PC-9 (cell line): Measurements from ENCODE around the gene SMAD6. TPM values are rescaled to one million over a fixed set of nuclear protein-coding genes. Genes with fewer than 3 reads are reported as not detected.

Experiments
- BruUV-seq: library from RNA; stranded (reverse); fragments of 400-500 nt; replicated peaks from 2 replicates; lab custom pipeline; 2021; lab: Mats Ljungman, UMichigan
- CTCF ChIA-PET: fragments of 300-600 bp; sonication (Branson Sonifier 250); formaldehyde crosslinking; loops from one replicate; lab custom pipeline; 2022; ENCODE audit warnings: antibody characterized with exemption; lab: Charles Lee
- POLR2A ChIA-PET: fragments of 300-600 bp; sonication (Branson Sonifier 250); formaldehyde crosslinking; loops from one replicate; lab custom pipeline; 2022; ENCODE audit warnings: antibody characterized with exemption; ENCODE audit not compliant: unreplicated experiment; lab: Charles Lee
- DNase-seq, 2 experiments: peaks; one replicate each; pipeline versions ENCODE4 v3.0.0 to v3.0.0-alpha.2; 2015 to 2022; ENCODE audit warnings: mixed read lengths in 1 of 2
- H2AFZ ChIP-seq: fragments of 200-600 bp; sonication (generic); 2 replicates; pipeline ENCODE4 v1.8.1; 2017; ENCODE audit warnings: antibody characterized with exemption
- H3F3A ChIP-seq: fragments of 200-600 bp; sonication (generic); 2 replicates; pipeline ENCODE4 v1.8.1; 2017; ENCODE audit warnings: antibody characterized with exemption, mild to moderate bottlenecking, low read depth; ENCODE audit not compliant: insufficient read depth
- H3K27ac ChIP-seq: fragments of 200-600 bp; sonication (generic); 2 replicates; pipeline ENCODE4 v1.6.1; 2016; ENCODE audit warnings: mixed run types
- H3K27me3 ChIP-seq: fragments of 200-600 bp; sonication (generic); 2 replicates; pipeline ENCODE4 v1.6.1; 2016; ENCODE audit warnings: low read depth, mixed run types; ENCODE audit not compliant: insufficient read depth
- H3K36me3 ChIP-seq: fragments of 200-600 bp; sonication (generic); 2 replicates; pipeline ENCODE4 v1.6.1; 2016; ENCODE audit warnings: low read depth, mixed run types
- H3K4me1 ChIP-seq: fragments of 200-600 bp; sonication (generic); replicated peaks from 2 replicates; pipeline ENCODE4 v1.6.1; 2016; ENCODE audit warnings: mixed run types; ENCODE audit not compliant: insufficient read depth
- H3K4me2 ChIP-seq: fragments of 200-600 bp; sonication (generic); 2 replicates; pipeline ENCODE4 v1.6.1; 2017; ENCODE audit warnings: mixed run types
- H3K4me3 ChIP-seq: fragments of 200-600 bp; sonication (generic); 2 replicates; pipeline ENCODE4 v1.6.1; 2016; ENCODE audit warnings: mixed run types
- H3K79me2 ChIP-seq: fragments of 200-600 bp; sonication (generic); 2 replicates; pipeline ENCODE4 v1.6.1; 2017; ENCODE audit warnings: low read depth, mixed run types
- H3K9me2 ChIP-seq: fragments of 200-600 bp; sonication (generic); 2 replicates; pipeline ENCODE4 v1.8.1; 2017; ENCODE audit warnings: mild to moderate bottlenecking; ENCODE audit not compliant: insufficient read depth
- H3K9me3 ChIP-seq: fragments of 200-600 bp; sonication (generic); 2 replicates; pipeline ENCODE4 v1.8.1; 2016; ENCODE audit warnings: low read depth; ENCODE audit not compliant: insufficient read depth
- H4K20me1 ChIP-seq: fragments of 200-600 bp; sonication (generic); 2 replicates; pipeline ENCODE4 v1.8.1; 2017; ENCODE audit not compliant: insufficient read depth
- EZH2 ChIP-seq: fragments of 200-600 bp; sonication (generic); IDR thresholded peaks from 2 replicates; pipeline ENCODE4 v1.8.0; 2017; ENCODE audit warnings: antibody characterized with exemption, low read depth
- intact Hi-C: fragments of 100-400 bp; cut with micrococcal nuclease; formaldehyde crosslinking; loops from one replicate; pipeline ENCODE4 v1.10.0; 2022; ENCODE audit not compliant: unreplicated experiment
- total RNA-seq: library from RNA; stranded (reverse); gene quantifications from 2 replicates; pipeline ENCODE4 v1.2.3, GENCODE V29; 2021
- TF ChIP-seq, protein P1 (sequence below): fragments of 200-600 bp; sonication (generic); conservative IDR thresholded peaks from 2 replicates; pipeline ENCODE4 v1.6.1; 2017; ENCODE audit warnings: mixed run types, antibody characterized with exemption, mild to moderate bottlenecking, moderate library complexity

Gene SMAD6
- total RNA-seq, 1 experiment from 2014 or later, result 7.1 TPM

DNA sequence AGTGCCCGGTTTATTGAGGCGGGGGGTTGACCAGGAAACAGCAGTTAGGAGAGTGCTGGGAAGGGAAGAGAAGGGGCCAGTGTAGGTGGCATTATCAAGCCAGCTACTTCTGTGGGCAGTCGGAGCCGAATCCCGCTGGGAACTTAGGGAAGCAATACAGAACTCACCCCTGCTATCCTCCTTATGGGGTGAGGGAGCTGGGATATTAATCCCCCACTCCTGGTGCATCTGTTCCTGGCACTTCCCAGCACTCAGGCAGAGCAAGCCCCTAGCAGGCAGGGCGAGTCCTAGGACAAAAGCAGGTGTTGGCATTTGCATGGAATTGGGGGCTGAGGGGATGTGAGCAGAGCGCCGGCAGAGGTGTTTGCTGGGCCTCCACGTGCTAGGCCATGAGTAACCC, 48.6 kb downstream of the SMAD6 start:
- CTCF ChIA-PET, result no interaction called here
- TF ChIP-seq, protein P1, sequence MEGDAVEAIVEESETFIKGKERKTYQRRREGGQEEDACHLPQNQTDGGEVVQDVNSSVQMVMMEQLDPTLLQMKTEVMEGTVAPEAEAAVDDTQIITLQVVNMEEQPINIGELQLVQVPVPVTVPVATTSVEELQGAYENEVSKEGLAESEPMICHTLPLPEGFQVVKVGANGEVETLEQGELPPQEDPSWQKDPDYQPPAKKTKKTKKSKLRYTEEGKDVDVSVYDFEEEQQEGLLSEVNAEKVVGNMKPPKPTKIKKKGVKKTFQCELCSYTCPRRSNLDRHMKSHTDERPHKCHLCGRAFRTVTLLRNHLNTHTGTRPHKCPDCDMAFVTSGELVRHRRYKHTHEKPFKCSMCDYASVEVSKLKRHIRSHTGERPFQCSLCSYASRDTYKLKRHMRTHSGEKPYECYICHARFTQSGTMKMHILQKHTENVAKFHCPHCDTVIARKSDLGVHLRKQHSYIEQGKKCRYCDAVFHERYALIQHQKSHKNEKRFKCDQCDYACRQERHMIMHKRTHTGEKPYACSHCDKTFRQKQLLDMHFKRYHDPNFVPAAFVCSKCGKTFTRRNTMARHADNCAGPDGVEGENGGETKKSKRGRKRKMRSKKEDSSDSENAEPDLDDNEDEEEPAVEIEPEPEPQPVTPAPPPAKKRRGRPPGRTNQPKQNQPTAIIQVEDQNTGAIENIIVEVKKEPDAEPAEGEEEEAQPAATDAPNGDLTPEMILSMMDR, result no peak
- no peak for TF ChIP-seq EZH2
- POLR2A ChIA-PET, result no interaction called here
- intact Hi-C loops, result no loop called here
- no peaks in the 10 kb centered on the region for H3K27me3 ChIP-seq
- peaks cover 58% of the 10 kb centered on the region for H3K4me1 ChIP-seq
- no peak for DNase-seq
- H3K36me3 ChIP-seq, result no peaks in the 10 kb centered on the region; the same call in 1 of the 2 replicates
- H3K9me2 ChIP-seq, result no peaks in the 10 kb centered on the region
- no peak overlapping the region for H3K4me2 ChIP-seq
- H3K79me2 ChIP-seq, result peaks cover 10% of the 10 kb centered on the region; the same call in 1 of the 2 replicates
- no peaks in the 10 kb centered on the region for H4K20me1 ChIP-seq
- H3K27ac ChIP-seq, result no peak overlapping the region
- H3K9me3 ChIP-seq, result peaks cover 7% of the 10 kb centered on the region
- no peak overlapping the region for H3K4me3 ChIP-seq
- H3F3A ChIP-seq, result peaks cover 32% of the 10 kb centered on the region; the same call in 1 of the 2 replicates
- BruUV-seq, result no TSS peak
- H2AFZ ChIP-seq, result no peak overlapping the region

DNA sequence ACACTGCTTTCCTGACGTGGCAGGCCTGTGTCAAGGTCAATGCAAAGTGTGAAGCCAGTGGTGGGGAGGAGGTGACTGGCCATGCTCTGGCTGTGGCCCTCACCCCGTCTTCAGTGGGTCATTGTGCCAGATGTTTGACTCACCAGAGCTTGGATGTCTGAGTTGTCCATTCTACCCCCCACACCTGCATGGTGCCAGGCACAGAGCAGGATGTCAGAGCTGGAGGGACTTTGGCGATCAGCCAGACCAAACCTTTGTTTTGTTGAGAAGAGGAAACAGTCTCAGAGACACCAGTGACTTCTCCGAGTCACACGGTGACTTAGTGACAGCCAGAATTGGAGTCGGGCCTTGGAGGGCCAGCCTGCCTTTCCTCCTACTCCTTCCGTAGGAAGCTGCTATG, 49.5 kb downstream of the SMAD6 start:
- BruUV-seq, result no TSS peak
- H3K4me3 ChIP-seq, result no peak overlapping the region
- H4K20me1 ChIP-seq, result no peaks in the 10 kb centered on the region
- H3F3A ChIP-seq, result peaks cover 32% of the 10 kb centered on the region; the same call in 1 of the 2 replicates
- H3K4me2 ChIP-seq, result peak overlapping the region; percentile 46
- H3K36me3 ChIP-seq, result no peaks in the 10 kb centered on the region; the same call in 1 of the 2 replicates
- DNase-seq, result peak; percentile 66 to 80
- no peak for TF ChIP-seq EZH2
- TF ChIP-seq, protein P1, result no peak
- intact Hi-C loops, result no loop called here
- no peaks in the 10 kb centered on the region for H3K27me3 ChIP-seq
- CTCF ChIA-PET, result interaction anchor here (0.6 kb wide), 1 partner anchor 173 kb away, joined by 5 read pairs; no protein-coding TSS in a partner anchor
- H2AFZ ChIP-seq, result no peak overlapping the region
- peaks cover 58% of the 10 kb centered on the region for H3K4me1 ChIP-seq
- POLR2A ChIA-PET, result interaction anchor here (0.6 kb wide), 1 partner anchor 28 kb away, joined by 28 read pairs; no protein-coding TSS in a partner anchor
- H3K9me2 ChIP-seq, result no peaks in the 10 kb centered on the region
- H3K27ac ChIP-seq, result peak overlapping the region; percentile 47; the same call in 1 of the 2 replicates
- H3K79me2 ChIP-seq, result peaks cover 10% of the 10 kb centered on the region; the same call in 1 of the 2 replicates
- H3K9me3 ChIP-seq, result peaks cover 7% of the 10 kb centered on the region

DNA sequence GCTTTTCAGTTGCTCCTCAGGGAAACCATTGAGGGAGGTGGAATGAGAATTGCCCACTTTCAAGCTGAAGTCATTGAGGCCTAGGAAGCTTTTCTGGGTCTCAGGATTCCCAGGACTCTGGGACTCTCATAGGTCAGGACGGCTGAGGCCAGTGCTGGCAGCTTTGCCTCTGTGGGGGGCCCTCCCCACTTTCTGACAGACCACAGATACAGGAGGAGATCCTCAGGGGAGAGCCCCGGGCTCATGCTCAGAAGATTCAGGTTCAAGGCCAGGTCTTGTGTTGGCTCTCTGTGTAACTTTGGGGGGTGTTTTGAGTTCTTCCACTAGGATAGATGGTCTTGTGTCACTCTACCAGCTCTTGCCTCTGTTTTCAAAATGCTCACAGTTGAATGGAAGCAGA, 50.0 kb downstream of the SMAD6 start:
- Histone ChIP-seq H3K36me3 (no peaks in the 10 kb centered on the region; the same call in 1 of the 2 replicates), H4K20me1 (no peaks in the 10 kb centered on the region), H3K4me3 (no peak overlapping the region), H3F3A (peaks cover 32% of the 10 kb centered on the region; the same call in 1 of the 2 replicates), H3K4me1 (peaks cover 56% of the 10 kb centered on the region), H3K79me2 (peaks cover 10% of the 10 kb centered on the region; the same call in 1 of the 2 replicates), H3K27ac (peak overlapping the region; percentile 47; the same call in 1 of the 2 replicates), H2AFZ (no peak overlapping the region), H3K27me3 (no peaks in the 10 kb centered on the region), H3K4me2 (peak overlapping the region; percentile 46), H3K9me2 (no peaks in the 10 kb centered on the region), H3K9me3 (peaks cover 7% of the 10 kb centered on the region)
- TF ChIP-seq EZH2, result no peak
- TF ChIP-seq, protein P1, result no peak
- intact Hi-C loops, result no loop called here
- no peak for DNase-seq
- CTCF ChIA-PET, result interaction anchor here (0.6 to 0.7 kb wide), 2 partner anchors 172 to 190 kb away, joined by 3 to 5 read pairs; no protein-coding TSS in a partner anchor
- BruUV-seq, result no TSS peak
- POLR2A ChIA-PET, result interaction anchor here (0.6 kb wide), 1 partner anchor 29 kb away, joined by 28 read pairs; no protein-coding TSS in a partner anchor
